Right lobe of liver (tissue), 6 donors: Measurements from ENCODE around the gene HNRNPDL. TPM values are rescaled to one million over a fixed set of nuclear protein-coding genes. Genes with fewer than 3 reads are reported as not detected.
A peak's percentile ranks its signal among the peaks of the same experiment; 100 is the strongest.
"Not testable (repeated sequence)": the region's sequence is repeated elsewhere in the genome, so short reads cannot be mapped to it uniquely, and the experiment has no call there.

Source experiments
- ATAC-seq, 4 donors: fragments of 200-7000 bp; cut with Tn5 transposase; one replicate each; pipeline ENCODE4 v1.9.1; 2020; ENCODE audit warnings: mild to moderate bottlenecking in 4 of 4, moderate library complexity in 4 of 4
- DNase-seq, 3 donors: peaks; one replicate each; pipeline ENCODE4 v3.0.0-alpha.2; 2020
- H3K27ac ChIP-seq, 3 donors: fragments of 200-600 bp; one replicate each; pipeline ENCODE4 v1.8.0; 2022
- H3K27me3 ChIP-seq, 2 donors: fragments of 200-600 bp; one replicate each; pipeline ENCODE4 v1.8.0; 2022
- H3K36me3 ChIP-seq, 4 donors: fragments of 200-600 bp; sonication (generic) in 1 of 4; one replicate each; pipeline versions ENCODE4 v1.5.1 to v1.8.0; 2017 to 2022; ENCODE audit warnings: control low read depth in 1 of 4
- H3K4me1 ChIP-seq, 4 donors: fragments of 200-600 bp; sonication (generic) in 1 of 4; one replicate each; pipeline versions ENCODE4 v1.5.1 to v1.8.0; 2017 to 2022; ENCODE audit warnings: control low read depth in 1 of 4
- H3K4me3 ChIP-seq, 3 donors: fragments of 200-600 bp; one replicate each; pipeline ENCODE4 v1.8.0; 2022
- H3K9me3 ChIP-seq, 4 donors: fragments of 200-600 bp; sonication (generic) in 1 of 4; one replicate each; pipeline versions ENCODE4 v1.5.1 to v1.8.0; 2017 to 2022; ENCODE audit warnings: control low read depth in 1 of 4
- CTCF ChIP-seq, 4 donors: fragments of 200-600 bp in 3 of 4; fragments of 450-650 bp in 1 of 4; IDR thresholded peaks; one replicate each; pipeline versions ENCODE4 v1.5.1 to v1.8.0; 2016 to 2022; ENCODE audit warnings: antibody characterized with exemption in 4 of 4, mild to moderate bottlenecking in 2 of 4
- POLR2A ChIP-seq: fragments of 450-650 bp; IDR thresholded peaks from one replicate; pipeline ENCODE4 v1.6.1; 2017; ENCODE audit warnings: antibody characterized with exemption, mild to moderate bottlenecking
- WGBS: methylation state at CpG from one replicate; pipeline ENCODE4 v1.1.6; 2018; ENCODE audit warnings: low coverage, low lambda C conversion rate; ENCODE audit not compliant: insufficient coverage; ENCODE audit errors: missing lambda C conversion rate; 5-methylcytosine and 5-hydroxymethylcytosine counted together
- intact Hi-C, 2 donors: fragments of 100-400 bp; cut with DNase I; formaldehyde crosslinking; loops; one replicate each; pipeline versions ENCODE4 v1.11.2 to v1.14.1; 2022
- long read RNA-seq: library from polyadenylated mRNA; unstranded; transcript quantifications from one replicate; pipeline ENCODE4 v2.0.0, GENCODE V29; 2019
- total RNA-seq, 6 experiments: library from RNA; depleted of rRNA in 2 of 6; stranded (reverse); fragments of >200 nt in 2 of 6; fragmentation: NEBNext Ultra II Directional in 3 of 6; extraction: Animal tissue kit (Norgen Biotek cat#: 25700) in 3 of 6; gene quantifications; one replicate each; pipeline versions ENCODE4 v1.1.0 to v1.2.4, GENCODE V29; 2016 to 2023
- donor health status: DM: no; HTN: yes; CAD: no.
- donor health status: DM: no; HTN: no; CAD: no.
- donor health status: DM: no; HTN: no; CAD: no.
- donor health status: DM: no; HTN: yes; CAD: no.
- donor health status: DM: no; HTN: yes; CAD: no.

The HNRNPDL gene
- total RNA-seq: 10 to 100 TPM; 43.0 to 55.0 (median 52.4) TPM
- long read RNA-seq, transcript HNRNPDL-201 (8 exons, 3,781 nt): major isoform, 5 of 16 reads
- long read RNA-seq, partial matches to known transcripts: 6 of 16 reads
- long read RNA-seq, other reads (novel, unspliced or antisense): 2 of 16 reads

GRCh38 chr4:82430193-82430963 is at the start of gene HNRNPDL, which contains the start of gene ENOPH1:
HNRNPDL (minus strand) TSS chr4:82430462; CDS start chr4:82429690, 772 bp downstream.
ENOPH1 (plus strand) TSS chr4:82430590; CDS start chr4:82430830, 240 bp downstream.
- intact Hi-C loops: no loop called here
- ATAC-seq (peak; percentile 81 to 90 (median 84)), DNase-seq (peak; percentile 98)
- H3K27me3 ChIP-seq: no peaks in the 10 kb centered on the region
- TF ChIP-seq POLR2A: peak; percentile 62
- no peak for TF ChIP-seq CTCF (IDR thresholded peaks at IDR 0.05)
- peak within 1 kb of the TSS; percentile 84 to 94 (median 87) for H3K4me3 ChIP-seq
- 0% methylated on average over 11 of the region's 83 CpGs for WGBS
- H3K36me3 ChIP-seq: peaks cover 0 to 18% (median 14%) of the 10 kb centered on the region in 4 donors
- H3K27ac ChIP-seq: peak within 1 kb of the TSS; percentile 93 to 95 (median 93)
- H3K4me1 ChIP-seq: peaks cover 0 to 26% (median 6%) of the 10 kb centered on the region in 4 donors
- no peaks in the 10 kb centered on the region for H3K9me3 ChIP-seq

DNA sequence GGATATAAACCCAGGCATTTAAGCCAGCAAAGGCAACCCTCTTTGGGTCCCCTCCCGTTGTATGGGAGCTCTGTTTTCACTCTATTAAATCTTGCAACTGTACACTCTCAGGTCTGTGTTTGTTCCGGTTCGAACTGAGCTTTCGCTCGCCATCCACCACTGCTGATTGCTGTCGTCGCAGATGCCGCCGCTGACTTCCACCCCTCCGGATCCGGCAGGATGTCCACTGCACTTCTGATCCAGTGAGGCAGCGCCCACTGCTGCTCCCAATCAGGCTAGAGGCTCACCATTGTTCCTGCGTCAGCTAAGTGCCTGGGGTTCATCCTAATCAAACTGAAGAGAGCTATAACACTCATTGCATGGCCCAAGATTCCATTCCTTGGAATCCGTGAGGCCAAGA is 49.3 kb upstream of the HNRNPDL start:
- no peak overlapping the region for H3K27ac ChIP-seq
- H3K9me3 ChIP-seq: no peaks in the 10 kb centered on the region
- intact Hi-C loops: no loop called here
- no peaks in the 10 kb centered on the region for H3K27me3 ChIP-seq
- ATAC-seq (no peak), DNase-seq (no peak)
- TF ChIP-seq CTCF (IDR thresholded peaks at IDR 0.05): no peak
- TF ChIP-seq POLR2A: no peak
- no peaks in the 10 kb centered on the region for H3K4me1 ChIP-seq
- 70% methylated on average over 2 of the region's 14 CpGs for WGBS
- H3K36me3 ChIP-seq: no peaks in the 10 kb centered on the region
- no peak overlapping the region for H3K4me3 ChIP-seq

GRCh38 chr4:82477469-82477868 is 47.2 kb upstream of the HNRNPDL start:
- ATAC-seq, H3K4me1 ChIP-seq, H3K4me3 ChIP-seq, H3K9me3 ChIP-seq, H3K36me3 ChIP-seq, intact Hi-C loops, H3K27me3 ChIP-seq: not testable (repeated sequence)
- peak; percentile 55 to 75 (median 62) for DNase-seq
- WGBS: 23% methylated on average over 9 of the region's 9 CpGs
- H3K27ac ChIP-seq: peak overlapping the region in 2 of 3 donors; percentile 11 to 62

GRCh38 chr4:82475931-82476330 is 45.7 kb upstream of the HNRNPDL start:
- H3K4me3 ChIP-seq, DNase-seq, ATAC-seq, H3K4me1 ChIP-seq, intact Hi-C loops, H3K36me3 ChIP-seq, H3K9me3 ChIP-seq, H3K27me3 ChIP-seq, H3K27ac ChIP-seq: not testable (repeated sequence)
- WGBS: 92% methylated on average over 6 of the region's 7 CpGs

DNA sequence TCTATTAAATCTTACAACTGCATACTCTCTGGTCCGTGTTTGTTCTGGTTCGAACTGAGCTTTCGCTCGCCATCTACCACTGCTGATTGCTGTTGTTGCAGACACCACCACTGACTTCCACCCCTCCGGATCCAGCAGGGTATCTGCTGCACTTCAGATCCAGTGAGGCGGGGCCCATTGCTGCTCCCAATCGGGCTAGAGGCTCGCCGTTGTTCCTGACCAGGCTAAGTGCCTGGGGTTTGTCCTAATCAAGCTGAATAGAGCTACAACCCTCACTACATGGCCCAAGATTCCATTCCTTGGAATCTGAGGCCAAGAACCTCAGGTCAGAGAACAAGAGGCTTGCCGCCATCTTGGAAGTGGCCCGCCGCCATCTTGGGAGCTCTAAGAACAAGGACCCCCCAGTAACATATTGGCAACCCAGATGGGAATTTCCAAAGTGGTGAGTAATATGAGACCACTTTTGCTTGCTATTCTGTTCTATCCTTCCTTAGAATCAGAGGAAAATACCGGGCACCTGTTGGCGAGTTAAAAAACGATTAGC is 43.4 kb upstream of the HNRNPDL start:
- H3K4me3 ChIP-seq: no peak overlapping the region
- H3K9me3 ChIP-seq: no peaks in the 10 kb centered on the region
- no peaks in the 10 kb centered on the region for H3K27me3 ChIP-seq
- WGBS: 93% methylated on average over 9 of the region's 15 CpGs
- no peak for ATAC-seq
- H3K36me3 ChIP-seq: no peaks in the 10 kb centered on the region
- no peak for DNase-seq
- intact Hi-C loops: no loop called here
- no peaks in the 10 kb centered on the region for H3K4me1 ChIP-seq
- no peak overlapping the region for H3K27ac ChIP-seq
- TF ChIP-seq CTCF (IDR thresholded peaks at IDR 0.05) (no peak), POLR2A (no peak)

DNA sequence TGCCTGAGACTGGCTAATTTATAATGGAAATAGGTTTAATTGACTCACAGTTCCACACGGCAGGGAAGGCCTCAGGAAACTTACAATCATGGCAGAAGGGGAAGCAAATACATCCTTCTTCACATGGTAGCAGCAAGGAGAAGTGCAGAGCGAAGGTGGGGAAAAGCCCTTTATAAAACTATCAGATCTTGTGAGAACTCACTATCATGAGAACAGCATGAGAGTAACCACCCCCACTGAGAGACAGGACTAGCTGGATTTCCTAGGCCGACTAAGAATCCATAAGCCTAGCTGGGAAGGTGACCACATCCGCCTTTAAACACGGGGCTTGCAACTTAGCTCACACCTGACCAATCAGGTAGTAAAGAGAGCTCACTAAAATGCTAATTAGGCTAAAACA is 42.8 kb upstream of the HNRNPDL start:
- DNase-seq, H3K4me3 ChIP-seq, H3K9me3 ChIP-seq, H3K27ac ChIP-seq, H3K27me3 ChIP-seq, H3K4me1 ChIP-seq, intact Hi-C loops, ATAC-seq, H3K36me3 ChIP-seq: not testable (repeated sequence)
- 73% methylated on average over 5 of the region's 5 CpGs for WGBS
